Activated T-helper 1 cell treated with anti-CD3 and anti-CD28 coated beads, Interleukin-2, amount 50 U/mL, for 16 hours (primary cell): Measurements from ENCODE around the gene RSF1.

Experiments used
- DNase-seq, 2 donors: peaks; one replicate each; pipeline ENCODE4 v3.0.0-alpha.2; 2020; ENCODE audit warnings: low read depth in 1 of 2, low spot score in 1 of 2

The RSF1 gene

GRCh38 chr11:77630157-77630710 is 190.3 kb downstream of the RSF1 start:
- DNase-seq = no peak

DNA sequence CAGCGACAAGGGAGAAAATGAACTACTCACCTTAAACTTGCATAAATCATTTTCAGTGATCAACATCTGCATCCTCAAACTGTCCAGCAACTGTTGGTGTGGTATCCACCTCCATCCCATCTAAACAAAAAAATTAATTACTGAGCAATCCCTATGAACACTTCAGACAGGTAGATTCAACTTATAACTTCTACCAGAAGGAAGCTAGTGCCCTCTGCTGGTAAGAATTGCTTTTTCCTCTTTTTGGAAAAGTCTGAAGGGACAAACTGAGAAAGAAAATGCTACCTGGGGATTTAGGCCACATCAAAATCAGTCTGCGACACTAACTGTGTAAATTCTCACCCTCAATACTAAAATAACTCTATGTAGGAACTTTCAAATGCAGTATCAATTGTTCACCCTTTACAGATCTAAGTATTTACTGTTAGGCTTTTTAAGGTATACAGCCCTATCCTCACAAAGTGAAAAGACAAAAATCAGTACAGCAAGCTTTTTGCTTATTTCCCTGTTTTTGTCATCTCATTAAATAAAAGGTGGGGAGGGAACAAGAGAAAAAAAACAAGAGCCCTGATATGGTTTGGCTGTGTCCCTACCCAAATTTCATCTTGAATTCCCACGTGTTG is 200.8 kb downstream of the RSF1 start:
- DNase-seq = no peak

DNA sequence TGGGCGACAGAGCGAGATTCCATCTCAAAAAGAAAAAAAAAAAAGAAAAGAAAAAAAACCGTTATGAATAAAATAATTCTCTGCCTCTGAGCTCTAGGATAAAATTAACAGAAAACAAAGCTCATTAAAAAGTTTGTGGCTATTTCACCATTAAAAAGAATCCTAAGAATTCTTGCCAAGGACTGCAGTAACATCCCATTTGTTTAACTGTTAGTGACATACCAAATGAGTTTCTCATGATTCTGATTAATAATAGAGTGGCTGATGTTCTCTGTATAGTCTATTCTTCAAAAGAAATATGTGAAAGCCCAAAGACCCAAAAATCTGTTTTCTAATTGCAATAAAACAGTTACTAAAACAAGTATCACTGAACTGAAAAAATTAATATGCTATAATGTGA is 202.6 kb downstream of the RSF1 start:
- no peak for DNase-seq

GRCh38 chr11:77611921-77612320 is 208.6 kb downstream of the RSF1 start:
- DNase-seq = no peak
